GM23248 (cell line): ENCODE measurements around the gene ZNF19.

ENCODE experiments used
- EZH2 ChIP-seq: fragments of 200-600 bp; sonication (generic); IDR thresholded peaks from 2 replicates; pipeline ENCODE4 v1.6.1; 2018; ENCODE audit warnings: antibody characterized with exemption, mild to moderate bottlenecking; ENCODE audit not compliant: insufficient read depth, poor library complexity, severe bottlenecking
- EZH2phosphoT487 ChIP-seq: fragments of 200-600 bp; sonication (generic); IDR thresholded peaks from 2 replicates; pipeline ENCODE4 v1.6.1; 2018; ENCODE audit warnings: antibody characterized with exemption, moderate library complexity, mild to moderate bottlenecking, low read depth; ENCODE audit not compliant: insufficient read depth

DNA sequence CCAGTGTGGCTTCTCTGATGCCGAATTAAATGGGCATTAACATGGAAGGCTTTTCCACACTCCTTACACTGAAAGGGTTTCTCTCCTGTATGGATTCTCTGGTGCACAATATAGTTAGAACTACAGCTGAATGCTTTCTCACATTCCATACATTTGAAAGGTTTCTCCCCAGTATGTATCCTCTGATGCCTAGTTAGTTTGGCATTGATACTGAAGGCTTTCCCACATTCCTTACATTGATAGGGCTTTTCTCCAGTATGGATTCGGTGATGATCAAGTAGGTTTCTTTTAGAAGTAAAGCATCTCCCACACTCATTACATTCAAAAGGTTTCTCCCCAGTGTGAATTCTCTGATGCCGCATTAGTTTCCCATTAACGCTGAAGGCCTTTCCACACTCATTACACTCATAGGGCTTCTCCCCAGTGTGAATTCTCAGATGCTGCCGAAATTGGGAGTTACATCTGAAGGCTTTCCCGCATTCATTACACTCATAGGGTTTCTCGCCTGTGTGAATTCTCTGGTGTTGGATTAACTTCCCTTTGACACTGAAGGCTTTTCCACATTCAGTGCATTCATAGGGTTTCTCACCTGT lies 40.8 kb downstream of the ZNF19 start:
- TF ChIP-seq EZH2phosphoT487 = no peak
- TF ChIP-seq EZH2 = no peak
